ENCODE data around the gene DIP2C.
"Not testable (repeated sequence)": the region's sequence is repeated elsewhere in the genome, so short reads cannot be mapped to it uniquely, and the experiment has no call there.

Gene DIP2C

DNA sequence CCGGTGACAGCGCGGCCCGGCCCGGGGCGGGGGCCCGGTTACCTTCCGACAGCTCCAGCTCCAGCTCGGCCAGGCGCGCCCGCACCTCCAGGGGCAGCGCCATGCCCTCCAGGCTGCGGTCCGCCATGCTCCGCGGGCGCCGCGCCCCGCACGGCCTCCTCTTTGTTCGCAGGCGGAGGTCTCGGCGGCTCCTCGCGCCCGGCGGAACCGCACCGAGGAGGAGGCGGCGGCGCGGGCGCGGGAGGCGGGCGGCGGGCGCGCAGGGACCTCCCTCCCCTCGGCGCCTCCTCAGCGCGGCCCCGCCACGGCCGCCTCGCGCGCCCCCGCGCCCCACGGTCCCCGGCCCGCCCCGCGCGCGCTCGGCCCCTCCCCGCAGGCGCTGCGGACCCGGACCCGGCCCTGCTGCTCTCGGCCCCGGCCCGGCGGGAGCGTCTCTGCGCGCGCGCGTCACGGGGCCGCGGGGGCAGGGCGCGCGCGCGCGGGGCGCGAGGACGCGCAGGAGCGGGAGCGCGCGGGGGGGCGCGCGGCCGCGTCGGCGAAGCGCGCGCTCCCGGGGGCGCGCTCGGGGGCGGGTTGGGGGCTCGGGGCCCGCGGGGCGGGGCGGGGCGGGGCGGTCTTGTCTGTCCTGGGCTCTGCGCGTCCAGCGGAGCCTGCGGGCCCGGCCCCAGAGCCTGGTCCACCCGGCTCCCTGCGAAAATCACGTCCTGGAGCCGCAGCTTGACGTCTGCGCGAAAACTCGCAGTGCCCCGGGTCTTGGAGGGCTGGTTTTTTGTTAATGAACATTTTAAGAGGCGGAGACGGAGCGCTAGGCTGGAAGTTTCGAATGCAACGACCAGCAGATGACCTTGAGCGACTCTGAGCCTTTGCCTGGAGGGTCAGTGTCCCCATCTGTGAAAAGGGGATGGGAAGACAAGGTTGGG, at the start of gene DIP2C:
TSS of gene DIP2C (minus strand) at position 217 of the 920 bp plus-strand sequence. CDS start at position 127, 90 bp downstream.
- no peak for DNase-seq

GRCh38 chr10:734481-734880, 45.0 kb upstream of the DIP2C start:
- no peak for DNase-seq

GRCh38 chr10:733086-733485, 43.6 kb upstream of the DIP2C start:
- no peak for DNase-seq

DNA sequence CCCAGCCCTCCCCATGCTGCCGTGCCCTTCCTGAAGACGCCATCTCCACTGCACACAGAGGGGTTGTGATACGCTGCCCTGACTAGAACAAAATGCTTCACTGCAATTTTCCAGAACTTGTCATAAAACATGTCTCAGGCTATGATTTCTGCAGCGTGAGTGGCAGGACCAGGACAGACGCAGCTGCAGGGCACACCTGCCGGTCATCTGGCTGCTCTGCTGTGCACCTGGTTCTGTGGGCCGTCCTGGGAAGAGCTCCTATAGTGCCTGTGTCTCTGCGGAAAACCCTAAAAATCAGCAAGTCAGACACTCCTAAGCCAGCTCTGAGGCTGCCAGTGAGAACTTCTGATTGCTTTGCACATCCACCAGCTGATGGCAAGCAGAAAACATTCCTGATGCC, 39.7 kb upstream of the DIP2C start:
- DNase-seq, result no peak

DNA sequence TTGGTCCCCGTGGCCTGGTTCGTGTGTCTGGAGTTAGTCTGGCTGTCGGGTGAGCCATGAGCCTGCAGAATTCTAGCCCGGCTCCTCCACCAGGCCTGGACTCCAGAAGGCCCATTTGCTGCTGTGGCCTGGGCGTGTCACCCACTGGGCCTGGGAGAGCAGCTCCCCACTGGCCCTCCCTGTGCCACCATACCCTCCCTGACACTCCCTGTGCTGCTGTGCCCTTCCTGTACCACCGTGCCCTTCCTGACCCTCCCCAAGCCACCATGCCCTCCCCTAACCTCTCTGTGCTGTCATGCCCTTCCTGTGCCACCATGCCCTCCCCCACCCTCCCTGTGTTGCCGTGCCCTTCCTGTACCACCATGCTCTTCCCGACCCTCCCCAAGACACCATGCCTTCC, 39.1 kb upstream of the DIP2C start:
- no peak for DNase-seq

DNA sequence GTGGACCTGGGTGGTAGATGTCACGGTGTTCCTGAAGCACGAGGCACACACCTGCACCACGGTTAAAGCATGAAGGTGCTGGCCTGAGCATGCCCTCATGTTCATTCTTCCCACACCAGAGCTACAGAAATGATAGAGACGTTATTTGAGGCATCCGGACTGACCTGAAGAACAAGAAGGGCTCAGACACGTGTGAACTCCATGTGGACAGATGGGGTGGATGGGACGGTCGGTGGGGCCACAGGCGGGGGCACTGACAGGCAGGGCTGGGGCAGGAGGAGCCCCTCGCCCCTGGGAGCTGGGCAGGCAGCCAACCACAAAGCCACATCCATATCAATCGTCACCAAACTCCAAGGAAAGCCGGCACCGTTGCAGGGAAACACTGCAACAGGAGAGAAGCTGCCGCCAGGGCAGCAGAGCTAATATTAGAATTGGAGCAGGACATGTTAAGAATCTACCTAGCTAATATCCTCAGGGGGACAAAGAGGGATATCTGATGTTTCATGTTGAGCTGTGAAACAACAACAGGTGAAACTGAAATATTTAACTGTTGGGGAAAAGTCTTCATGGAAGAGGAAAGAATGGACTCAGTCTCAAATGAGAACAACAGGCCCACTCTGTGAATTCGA, 37.8 kb upstream of the DIP2C start:
- DNase-seq, result no peak

- DNase-seq, result no peak
These were observed 36.3 kb upstream of the DIP2C start for GRCh38 chr10:725786-726185.

DNA sequence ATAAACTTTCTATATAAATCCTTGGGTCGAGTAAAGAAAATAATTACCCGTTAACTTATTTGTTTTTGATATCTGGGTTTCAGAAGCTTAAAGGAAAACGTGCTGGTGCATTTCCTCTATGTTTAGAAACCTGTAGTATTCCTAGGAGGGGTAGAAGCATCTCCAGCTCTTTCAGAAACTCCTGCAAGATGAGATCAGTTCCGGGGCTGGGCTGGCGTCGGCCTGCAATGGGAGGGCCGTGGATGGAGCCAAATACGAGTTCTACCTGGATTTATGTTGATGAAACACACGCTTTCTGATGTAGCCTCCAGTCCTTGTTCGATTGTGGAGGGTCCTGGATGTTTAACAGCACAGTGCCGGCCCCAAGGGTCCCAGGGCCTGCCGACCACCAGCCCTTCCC, 35.8 kb upstream of the DIP2C start:
- no peak for DNase-seq

DNA sequence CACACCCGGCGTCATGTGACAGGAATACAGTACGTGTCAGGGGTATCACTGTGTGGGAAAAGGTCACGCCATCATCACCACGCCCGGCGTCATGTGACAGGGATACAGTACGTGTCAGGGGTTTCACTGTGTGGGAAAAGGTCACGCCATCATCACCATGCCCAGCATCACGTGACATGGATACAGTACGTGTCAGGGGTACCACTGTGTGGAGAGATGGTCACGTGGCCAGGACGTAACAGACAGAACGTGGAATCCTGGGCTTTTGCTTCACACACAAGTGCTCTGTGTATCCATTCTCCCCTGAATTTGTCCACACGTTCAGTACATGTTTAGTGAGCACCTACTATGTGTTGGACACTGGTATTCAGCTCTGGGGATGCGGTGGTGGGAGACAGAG, 34.5 kb upstream of the DIP2C start:
- DNase-seq, result no peak

DNA sequence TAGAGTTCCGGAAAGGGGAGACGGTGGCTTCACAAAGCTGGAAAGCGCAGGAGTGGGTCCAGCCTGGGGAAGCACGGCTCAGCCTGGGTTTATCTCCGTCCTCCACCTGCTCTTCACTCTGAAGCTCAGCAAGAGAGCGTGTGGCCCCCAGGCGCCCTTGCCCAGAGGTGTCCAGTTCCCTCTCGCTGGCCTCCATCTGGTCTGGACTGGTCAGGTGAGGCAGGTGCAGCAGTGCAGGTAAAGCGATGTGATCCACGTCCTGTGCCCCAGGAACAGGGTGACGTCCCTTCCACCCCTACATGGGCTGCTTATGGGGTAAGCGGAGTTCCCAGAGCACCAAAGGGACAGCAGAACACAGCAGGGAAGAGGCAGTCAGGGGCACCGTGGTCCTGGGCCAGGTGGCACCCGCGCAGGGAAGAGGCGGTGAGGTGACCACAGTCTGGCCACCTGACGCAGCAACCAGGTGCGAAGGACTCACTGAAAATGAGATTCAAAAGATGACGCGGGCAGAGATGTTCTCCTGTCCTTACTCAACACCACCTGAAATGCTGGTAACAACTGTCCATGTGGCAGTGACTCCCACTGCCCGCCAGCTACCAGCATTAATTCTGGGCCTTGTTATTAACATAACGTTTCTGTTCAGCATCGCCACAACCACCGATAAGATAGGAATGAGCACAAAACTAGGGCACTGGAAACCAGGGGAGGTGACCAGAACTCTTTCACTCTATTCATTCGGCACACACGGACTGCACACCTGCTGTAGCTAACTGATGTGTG, 33.0 kb upstream of the DIP2C start:
- no peak for DNase-seq

DNA sequence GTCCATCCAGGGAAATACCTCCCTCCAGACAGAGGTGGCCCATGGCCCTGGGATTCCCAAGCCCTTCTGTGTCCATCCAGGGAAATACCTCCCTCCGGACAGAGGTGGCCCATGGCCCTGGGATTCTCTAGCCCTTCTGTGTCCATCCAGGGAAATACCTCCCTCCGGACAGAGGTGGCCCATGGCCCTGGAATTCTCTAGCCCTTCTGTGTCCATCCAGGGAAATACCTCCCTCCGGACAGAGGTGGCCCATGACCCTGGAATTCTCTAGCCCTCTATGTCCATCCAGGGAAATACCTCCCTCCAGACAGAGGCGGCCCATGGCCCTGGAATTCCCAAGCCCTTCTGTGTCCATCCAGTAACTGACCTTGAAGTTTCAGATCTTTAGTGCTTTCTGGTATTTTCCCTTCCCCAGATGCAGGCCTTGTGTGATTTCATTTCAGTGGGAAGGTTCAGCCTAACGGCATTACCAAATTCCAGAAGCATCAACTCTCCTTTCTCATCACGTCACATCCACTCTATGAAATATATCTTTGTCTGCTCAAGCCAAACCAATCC, 28.8 kb upstream of the DIP2C start:
- DNase-seq, result no peak

DNA sequence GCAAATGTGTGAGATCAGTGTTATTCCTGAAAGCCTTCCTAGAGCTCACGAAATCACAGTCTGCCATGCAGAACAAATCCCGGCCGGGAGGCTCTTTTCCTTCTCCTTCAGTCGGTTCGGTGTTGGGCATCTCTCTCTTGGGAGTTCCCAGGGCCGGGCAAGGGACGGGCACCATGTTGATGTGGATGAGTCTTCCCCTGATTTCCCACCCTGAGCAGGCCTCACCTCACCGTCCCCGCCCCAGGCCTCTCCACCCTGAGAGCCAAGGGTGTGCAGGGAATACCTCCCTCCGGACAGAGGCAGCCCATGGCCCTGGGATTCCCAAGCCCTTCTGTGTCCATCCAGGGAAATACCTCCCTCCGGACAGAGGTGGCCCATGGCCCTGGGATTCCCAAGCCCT, 28.0 kb upstream of the DIP2C start:
- DNase-seq, result no peak

DNA sequence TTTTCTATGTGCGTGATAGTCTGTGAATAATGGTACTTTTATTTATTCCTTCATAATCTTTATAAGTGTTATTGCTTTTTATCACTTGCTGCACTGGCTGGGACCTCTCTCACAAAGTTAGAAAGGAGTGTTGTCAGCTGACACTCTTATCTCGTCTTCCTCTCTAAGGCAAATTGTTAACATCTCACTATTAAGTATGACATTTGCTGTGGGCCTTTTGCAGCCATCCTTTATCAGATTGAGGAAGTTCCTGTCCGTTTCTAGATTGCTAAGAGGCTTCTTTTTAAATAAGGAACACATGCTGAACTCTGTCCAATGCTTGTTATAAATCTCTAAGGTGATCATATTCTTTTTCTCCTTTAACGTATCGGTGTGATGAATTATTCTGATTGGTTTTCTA, 27.4 kb upstream of the DIP2C start:
- DNase-seq, result no peak

DNA sequence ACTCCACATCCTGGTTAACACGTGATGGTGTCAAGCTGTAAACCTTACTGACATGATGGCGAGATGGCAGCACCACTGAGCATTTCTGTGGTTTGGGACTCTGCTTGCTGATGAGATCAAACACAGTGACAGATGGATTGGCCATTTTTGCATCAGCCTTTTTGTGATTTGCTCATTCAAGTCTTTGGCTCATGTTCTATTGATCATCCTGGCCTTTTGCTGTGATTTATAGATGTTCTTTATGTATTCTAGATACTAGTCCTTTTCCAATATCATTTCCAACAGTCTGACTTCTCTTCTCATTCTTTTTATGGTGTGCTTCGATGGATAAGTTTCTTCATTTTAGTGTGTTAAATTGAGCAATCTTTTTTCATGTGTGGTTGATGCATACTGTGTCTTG, 24.7 kb upstream of the DIP2C start:
- no peak for DNase-seq

DNA sequence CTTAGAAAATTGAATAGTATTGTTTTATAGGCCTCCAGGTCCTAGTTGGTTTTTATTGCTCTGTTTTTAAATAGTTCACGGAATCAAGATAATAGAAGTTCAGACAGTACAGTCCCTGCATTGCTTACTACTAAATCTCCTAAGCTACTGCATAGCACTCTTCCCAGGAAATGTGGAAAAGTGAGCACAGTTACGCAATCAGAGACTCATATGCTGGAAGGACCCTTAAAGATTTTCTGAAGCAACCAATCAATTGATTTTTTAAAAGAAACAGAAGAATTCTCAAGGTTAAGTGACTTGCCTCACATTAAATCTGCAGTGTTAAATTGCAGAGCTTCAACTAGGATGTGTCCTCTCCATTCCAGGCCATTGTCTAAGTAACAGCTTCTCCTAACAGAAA, 23.1 kb upstream of the DIP2C start:
- no peak for DNase-seq

DNA sequence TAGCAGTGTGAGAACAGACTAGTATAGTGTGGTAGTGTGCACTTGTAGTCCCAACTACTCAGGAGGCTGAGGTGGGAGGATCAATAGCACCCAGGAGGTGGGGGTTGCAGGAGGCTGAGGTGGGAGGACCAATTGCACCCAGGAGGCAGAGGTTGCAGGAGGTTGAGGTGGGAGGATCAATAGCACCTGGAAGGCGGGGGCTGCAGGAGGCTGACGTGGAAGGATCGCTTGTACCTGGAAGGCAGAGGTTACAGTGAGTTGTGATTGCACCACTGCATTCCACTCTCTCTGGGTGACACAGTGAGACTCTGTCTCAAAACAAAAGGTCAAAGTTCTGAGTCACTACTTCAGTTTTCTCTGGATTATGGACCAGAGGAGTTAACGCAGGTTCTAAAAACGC, 22.6 kb upstream of the DIP2C start:
- no peak for DNase-seq

DNA sequence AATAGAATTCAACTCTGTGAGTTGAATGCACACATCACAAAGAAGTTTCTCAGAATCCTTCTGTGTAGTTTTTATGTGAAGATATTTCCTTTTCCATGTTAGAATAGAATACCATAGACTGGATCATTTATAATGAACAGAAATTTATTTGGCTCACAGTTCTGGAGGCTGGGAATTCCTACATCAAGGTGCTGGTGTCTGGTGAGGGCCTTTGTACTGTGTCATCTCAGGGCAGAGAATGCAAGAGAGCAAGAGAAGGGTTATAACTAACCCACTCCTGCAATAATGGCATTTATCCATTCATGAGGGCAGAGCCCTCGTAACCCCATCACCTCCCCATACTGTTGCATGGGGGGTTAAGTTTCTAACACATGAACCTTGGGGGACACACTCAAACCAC, 18.4 kb upstream of the DIP2C start:
- no peak for DNase-seq

DNA sequence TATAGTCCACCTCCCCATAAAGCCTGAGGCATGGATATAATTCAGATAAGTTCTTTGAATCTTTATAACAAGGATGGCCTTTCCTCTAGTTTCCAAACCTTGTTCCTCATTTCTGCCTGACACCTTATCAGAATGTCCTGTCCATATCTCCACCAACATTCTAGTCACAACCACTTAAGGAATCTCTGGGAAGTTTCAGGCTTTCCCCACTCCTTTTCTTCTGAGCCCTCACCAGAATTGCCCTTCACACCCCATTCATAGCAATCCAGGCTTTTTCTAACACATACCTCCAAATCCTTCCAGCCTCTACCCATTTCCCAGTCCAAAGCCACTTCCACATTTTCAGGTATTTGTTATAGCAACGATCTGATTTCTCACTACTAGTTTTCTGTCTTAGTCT, 18.0 kb upstream of the DIP2C start:
- DNase-seq, result no peak

DNA sequence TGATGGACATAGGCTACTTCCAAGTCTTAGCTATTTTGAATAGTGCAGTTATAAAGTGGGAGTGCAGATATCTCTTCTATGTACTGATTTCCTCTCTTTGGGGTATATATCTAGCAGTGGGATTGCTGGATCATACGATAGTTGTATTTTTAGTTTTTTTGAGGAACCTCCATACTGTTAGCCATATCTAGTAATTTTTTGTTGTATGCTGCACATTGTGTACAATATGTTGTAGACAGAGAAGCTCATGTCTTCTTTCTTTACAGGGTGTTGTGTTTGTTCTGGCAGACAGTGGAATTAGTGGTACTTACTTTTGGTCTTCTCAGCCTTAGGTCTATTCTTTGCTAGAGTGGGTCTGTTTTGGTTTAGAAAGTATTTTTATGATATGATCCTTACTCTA, 13.7 kb upstream of the DIP2C start:
- no peak for DNase-seq

DNA sequence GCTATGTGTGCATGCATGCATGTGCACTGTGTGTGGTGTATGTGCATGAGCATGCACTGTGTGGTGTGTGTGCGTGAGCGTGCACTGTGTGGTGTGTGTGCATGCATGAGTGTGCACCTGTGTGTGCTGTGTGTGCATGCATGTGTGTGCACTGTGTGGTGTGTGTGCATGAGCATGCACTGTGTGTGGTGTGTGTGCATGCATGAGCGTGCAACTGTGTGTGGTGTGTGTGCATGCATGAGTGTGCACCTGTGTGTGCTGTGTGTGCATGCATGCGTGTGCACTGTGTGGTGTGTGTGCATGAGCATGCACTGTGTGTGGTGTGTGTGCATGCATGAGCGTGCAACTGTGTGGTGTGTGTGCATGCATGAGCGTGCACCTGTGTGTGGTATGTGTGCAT, 10.7 kb upstream of the DIP2C start:
- DNase-seq, result not testable (repeated sequence)

DNA sequence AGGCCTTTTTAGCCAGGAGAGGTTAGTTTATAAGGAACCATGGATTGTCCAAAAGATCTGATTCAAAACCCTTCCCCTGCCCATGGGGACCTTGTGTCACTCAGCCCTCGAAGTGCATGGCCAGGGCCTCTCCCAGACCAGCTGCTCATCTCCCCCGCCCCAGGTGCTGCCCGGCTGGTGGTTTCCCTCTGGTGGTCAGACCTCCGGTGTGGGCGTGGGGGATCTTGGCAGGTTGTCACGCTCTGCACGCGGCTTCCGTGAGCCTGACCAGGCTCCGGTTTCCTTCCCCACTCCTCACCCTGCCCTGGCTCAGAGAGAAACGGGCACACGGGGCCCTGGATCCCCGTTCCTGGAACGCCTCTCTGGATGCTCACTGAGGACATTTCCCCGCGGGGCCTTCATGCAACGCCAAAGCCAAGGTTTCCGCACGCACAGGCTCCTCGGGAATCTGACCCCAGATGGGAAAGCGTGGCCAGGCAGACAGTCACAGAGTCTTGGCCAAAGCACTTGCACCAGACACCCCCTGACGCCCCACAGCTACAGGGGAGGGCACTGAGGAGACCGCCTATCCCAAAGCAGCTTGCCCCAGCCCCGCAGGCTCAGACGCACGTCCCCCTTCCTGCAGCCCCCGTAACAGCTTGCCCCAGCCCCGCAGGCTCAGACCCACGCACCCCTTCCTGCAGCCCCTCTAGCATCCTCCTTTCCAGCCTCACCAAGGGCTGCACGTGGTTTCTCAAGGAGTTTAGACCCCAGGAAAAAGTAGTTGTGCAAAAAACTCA, 7.8 kb upstream of the DIP2C start:
- DNase-seq, result no peak

- DNase-seq, result no peak
These were observed 5.9 kb upstream of the DIP2C start for GRCh38 chr10:695396-695795.

GRCh38 chr10:693506-693905, 4.0 kb upstream of the DIP2C start:
- DNase-seq, result no peak

Data from AML-193 (cell line).